Hematopoietic multipotent progenitor cell treated with erythropoietin and hydrocortisone succinate and interleukin-3 and kit ligand, for 17 days (in vitro differentiated cells): ENCODE results near the gene SWSAP1.
"Not testable (repeated sequence)": the region's sequence is repeated elsewhere in the genome, so short reads cannot be mapped to it uniquely, and the experiment has no call there.

Source experiments
- DNase-seq: peaks from one replicate; pipeline ENCODE4 v3.0.0-alpha.2; 2015; ENCODE audit warnings: low spot score

The SWSAP1 gene, protein sequence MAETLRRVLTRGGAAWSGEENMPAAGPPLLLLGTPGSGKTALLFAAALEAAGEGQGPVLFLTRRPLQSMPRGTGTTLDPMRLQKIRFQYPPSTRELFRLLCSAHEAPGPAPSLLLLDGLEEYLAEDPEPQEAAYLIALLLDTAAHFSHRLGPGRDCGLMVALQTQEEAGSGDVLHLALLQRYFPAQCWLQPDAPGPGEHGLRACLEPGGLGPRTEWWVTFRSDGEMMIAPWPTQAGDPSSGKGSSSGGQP

DNA sequence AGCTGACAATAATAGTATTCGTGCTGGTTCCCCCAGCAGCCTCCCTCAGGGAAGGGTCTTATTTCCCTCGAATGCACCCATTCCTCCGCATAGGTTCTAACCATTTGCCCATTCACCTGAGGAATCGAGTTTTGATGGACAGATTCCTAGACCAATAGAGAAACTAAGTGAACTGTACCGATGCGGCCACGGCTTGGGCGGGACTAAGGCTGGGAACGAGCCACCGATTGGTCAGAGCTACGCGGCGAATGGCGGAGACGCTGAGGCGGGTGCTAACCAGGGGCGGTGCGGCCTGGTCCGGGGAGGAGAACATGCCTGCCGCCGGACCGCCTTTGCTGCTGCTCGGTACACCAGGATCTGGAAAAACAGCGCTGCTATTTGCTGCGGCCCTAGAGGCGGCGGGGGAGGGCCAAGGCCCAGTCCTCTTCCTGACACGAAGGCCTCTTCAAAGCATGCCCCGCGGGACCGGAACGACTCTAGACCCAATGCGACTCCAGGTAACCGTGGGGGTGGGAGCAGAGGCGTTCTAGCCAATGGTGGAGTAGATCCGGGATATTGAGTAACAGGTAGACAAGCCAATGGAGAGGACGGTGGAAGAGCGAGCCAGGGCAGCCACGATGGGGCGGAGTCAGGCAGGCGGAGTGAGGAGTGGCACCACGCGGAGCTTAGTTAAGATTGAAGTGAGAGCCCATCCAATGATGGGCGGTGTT lies at the start of gene SWSAP1:
TSS of gene SWSAP1 (plus strand) at position 234 of the 710 bp plus-strand sequence. CDS start at position 249, 15 bp downstream.
- peak; percentile 99 for DNase-seq

DNA sequence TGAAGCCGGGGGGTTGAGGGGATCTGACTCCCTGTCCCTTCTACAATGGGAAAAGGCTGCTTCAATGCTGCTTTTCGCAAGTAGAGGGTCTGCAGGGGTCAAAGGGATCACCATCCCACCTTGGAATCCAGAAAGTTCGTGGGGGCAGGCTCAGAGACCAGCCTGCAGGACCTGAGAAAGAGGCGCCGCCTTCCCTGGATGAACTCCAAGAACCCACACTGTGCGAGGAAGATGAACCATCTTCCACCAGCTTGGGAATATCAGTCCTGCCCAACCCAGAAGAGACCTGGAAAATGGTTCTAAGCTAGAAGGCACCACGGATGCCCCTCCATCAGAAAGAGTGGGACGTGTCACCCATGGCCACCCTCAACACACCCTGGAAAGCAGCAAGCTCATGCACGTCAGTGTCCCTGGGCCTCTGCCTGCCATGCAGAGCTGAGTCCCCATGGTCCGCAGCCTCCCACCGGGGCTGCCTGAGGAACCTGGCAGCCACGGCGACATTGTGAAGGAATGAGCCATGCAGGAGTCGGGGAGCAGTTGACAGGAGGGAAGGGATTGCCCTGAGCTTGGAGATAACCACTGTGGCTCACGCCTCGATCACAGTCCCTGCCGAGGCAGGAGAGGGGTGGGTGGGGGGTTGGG lies 49.6 kb upstream of the SWSAP1 start:
- no peak for DNase-seq

DNA sequence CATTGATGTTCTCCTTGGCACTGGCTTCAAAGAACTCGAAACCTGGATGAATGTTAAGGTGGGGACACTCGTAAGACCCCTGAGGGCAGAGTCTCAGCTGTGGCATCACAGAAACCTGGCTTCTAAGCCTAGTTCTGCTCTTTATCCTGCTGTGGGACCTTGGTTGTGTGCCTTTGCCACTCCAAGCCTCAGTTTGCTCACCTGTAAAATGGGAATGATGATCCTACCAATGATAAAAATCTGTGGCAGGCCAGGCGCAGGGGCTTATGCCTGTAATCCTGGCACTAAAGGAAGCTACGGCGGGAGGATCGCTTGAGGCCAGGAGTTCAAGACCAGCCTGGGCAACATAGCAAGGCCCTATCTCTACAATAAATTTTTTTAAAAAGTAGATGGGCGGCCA lies 48.9 kb upstream of the SWSAP1 start:
- no peak for DNase-seq

DNA sequence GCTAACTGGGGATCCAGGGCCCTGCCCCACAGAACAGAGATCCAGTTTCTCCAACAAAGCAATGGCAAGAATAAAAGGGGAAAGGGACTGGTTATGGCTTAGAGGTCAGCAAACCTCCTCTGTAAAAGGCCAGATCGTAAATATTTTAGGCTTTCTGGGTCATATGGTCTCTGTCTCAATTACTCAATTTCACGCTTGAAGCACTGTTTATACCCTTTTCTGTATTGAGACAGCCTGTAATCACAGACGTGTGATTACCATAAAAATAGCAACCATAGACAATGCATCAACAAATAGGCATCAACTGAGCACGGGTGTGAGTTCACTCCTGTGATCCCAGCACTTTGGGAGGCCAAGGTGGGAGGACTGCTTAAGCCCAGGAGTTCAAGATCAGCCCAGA lies 44.3 kb upstream of the SWSAP1 start:
- no peak for DNase-seq

DNA sequence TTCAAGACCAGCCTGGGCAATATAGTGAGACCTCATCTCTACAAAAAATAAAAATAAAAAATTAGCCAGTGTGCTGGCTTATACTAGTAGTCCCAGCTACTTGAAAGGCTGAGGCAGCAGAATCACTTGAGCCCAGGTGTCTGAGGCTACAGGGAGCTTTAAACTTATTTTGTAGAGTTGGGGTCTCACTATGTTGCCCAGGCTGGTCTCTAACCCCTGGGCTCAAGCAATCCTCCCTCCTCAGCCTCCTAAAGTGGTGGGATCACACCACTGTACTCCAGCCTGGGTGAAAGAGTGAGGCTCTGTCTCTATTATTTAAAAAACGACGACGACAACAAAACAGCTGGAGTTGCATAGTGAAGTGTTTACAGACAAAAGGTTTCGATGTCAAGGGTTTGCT lies 43.0 kb upstream of the SWSAP1 start:
- no peak for DNase-seq

DNA sequence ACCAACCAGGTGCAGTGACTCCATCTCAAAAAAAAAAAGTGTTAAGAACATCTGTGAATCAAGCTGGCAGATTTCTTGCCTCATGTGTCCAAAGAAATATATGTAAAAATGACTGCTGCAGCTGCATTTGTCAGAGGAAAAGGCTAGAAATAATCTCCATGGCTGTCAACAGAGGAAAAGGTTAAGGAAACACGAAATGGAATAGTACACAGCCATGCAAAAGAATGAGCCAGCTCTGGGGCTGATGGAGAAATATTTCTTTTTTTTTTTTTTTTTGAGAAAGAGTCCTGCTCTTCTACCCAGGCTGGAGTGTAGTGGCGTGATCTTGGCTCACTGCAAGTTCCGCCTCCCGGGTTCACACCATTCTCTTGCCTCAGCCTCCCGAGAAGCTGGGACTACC lies 41.6 kb upstream of the SWSAP1 start:
- no peak for DNase-seq

DNA sequence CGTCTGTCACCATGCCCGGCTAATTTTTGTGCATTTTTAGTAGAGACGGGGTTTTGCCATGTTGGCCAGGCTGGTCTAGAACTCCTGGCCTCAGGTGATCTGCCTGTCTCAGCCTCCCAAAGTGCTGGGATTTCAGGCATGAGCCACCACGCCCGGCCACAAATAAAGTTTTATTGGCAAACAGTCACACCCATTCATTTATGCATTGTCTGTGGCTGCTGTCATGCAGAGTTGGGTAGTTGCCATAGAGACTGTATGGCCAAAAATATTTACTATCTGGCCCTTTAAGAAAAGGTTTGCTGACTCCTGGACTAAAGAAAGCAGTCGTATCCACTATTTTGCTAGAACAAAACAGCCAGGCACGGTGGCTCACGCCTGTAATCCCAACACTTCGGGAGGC lies 40.6 kb upstream of the SWSAP1 start:
- not testable (repeated sequence) for DNase-seq

DNA sequence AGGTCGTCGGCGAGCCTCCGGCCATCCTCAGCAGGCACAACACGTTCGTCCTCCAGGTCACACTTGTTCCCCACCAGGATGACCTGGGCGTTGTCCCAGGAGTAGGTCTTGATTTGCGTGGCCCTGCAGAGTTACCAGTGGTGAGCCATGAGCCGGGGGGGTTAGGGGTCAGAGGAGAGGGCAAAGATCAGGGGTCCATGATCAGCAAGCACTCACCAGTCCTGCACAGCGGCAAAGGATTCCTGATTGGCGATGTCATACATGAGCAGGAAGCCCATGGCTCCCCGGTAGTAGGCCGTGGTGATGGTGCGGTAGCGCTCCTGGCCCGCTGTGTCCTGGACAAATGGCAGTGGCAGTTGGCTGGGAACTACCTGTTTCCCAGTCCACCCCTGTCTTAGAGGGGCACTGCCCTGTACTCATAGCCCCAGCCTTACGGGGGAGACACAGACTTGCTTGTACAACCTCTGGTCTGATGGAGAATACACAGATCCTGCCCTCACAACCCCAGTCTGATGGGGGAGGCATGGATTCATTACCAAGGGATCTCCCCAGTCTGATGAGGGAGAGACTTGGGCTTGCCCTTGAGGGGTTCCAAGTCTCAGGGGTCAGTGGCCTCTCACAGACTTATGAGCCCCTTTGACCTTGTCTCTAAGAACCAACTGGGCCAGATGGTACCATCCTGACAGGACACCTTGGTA lies 38.9 kb upstream of the SWSAP1 start:
- DNase-seq, result no peak

DNA sequence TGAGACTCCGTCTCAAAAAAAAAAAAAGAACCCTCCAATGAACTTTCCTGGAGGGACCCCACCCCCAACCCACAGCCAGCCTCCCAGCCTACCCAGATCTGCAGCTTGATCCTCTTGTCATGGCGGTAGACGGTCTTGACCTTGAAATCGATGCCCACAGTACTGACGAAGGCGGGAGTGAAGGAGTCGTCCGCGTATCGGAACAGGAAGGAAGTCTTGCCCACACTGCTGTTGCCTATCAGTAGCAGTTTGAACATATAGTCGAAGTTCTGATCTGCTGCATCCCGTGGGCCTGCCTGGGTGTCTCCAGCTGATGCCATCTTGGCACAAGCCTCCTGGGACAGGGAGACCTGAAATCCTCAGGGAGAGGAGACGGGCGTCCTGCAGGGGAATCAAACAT lies 37.4 kb upstream of the SWSAP1 start:
- no peak for DNase-seq

DNA sequence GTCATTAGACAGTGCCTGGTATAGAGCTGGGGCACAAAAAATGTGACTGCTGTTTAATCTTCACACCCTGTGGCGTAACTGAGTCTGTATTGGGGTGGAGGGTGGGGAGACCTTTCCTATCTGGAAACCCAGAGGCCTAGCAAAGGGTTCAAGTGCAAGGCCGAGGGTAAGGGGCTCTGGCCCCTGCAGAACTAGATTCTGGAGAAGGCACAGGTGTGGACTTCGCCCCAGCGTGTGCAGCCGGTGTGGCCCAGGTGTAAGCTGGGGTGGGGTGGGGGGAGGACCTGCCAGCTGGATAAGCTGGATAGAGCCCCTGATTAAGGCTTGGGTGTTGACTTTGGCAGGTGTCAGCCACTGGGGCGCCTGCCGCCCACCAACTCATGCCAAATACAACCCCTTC lies 36.3 kb upstream of the SWSAP1 start:
- no peak for DNase-seq

DNA sequence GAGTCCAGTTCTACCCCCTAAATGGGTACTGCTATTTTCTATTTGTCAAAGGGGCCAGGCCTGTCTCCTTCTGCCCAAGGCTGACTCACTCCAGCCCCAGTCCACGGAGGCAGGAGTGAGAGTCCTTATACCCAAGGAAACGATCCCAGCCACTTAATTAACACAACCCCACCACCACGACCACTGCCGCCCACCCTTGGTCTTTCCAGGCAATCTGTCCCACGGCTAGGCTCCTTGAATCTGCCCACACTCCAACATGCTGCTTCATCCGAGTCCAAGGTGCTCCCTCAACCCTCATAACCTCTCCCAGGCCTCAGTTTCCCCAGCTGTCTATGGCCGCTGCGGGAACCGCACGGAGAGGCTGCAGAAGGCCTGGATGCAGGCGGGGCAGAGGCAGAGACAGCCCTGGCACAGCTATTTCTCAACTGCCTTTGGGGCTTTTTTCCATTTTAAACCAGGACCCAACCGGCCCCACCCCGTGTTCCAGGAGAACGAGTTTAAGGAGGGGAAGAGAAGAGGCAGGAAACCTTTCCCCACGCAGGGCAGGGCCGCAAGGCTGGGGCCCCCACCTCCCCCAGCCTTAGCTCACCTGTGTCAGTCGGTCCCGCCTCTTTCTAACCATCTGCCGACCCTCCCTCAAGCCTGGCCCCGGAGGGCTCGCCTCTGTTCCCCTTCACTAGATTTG lies 35.8 kb upstream of the SWSAP1 start:
- DNase-seq, result no peak

DNA sequence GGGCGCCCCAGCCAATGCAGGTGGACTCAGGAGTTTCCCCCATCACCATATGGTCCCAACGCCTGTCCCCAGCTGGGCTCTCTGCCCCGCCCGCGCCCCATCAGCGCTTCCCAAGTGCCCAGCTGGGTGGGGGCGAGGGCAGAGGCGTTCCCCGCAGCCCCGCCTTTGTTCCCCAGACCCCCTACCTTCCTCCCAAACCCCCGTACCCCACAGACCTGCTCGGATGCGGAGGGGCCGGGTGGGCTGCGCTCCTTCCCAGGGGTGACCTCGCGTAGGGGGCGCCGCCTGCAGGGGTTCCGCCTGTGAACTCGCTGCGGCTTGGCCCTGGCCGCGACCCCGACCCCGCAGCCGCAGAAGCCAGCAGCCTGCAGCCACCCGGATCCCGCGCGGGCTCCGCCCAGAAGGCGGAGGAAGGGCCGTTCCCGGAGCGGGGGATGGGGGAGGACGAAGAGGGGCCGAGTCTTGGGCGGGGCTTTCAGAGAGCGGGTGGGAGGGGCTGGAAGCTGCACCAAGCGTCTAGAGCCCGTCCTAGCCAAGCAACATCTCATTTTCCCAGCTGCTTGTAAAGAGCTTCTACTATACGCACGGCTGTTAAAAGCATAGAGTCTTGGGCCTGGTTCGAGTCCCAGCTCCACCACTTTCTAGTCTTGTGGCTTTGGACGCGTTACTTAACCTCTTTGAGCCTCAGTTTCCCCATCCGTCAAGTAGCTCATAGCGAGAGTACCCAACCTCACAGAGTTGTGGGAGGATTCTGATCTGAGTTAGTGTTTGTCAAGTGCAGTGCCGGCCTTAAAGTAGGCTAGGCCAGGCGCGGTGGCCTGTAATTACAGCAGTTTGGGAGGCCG lies 35.0 kb upstream of the SWSAP1 start, which contains the start of gene RAB3D:
TSS of gene RAB3D (minus strand) at position 404 of the 845 bp plus-strand sequence. CDS start 2,258 bp downstream, outside the sequence.
- DNase-seq, result no peak

DNA sequence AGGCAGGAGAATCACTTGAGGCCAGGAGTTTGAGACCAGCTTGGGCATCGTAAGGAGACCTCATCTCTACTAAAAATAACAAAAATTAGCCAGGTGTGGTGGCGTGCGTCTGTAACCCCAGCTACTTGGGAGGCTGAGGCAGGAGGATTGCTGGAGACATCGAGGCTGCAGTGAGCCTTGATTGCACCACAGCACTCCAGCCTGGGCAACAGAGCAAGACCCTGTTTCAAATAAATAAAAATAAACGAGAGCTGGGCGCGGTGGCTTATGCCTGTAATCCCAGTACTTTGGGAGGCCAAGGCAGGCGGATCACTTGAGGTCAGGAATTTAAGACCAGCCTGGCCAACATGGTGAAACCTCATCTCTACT lies 34.4 kb upstream of the SWSAP1 start:
- not testable (repeated sequence) for DNase-seq

DNA sequence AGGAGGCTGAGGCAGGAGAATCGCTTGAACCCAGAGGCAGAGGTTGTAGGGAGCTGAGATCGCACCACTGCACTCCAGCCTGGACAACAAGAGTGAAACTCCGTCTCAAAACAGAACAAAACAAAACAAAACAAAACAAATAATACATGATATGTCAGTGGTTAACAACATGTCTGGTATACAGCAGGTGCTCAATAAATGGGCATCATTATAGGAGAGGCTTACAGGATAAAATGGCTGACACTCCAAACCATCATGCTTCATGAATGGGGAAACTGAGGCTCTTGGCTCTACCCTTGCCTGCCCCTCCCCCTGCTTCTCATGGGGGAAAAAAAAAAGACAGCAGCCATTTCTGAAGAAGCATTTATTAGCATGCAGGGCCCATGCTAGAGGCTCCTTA lies 32.0 kb upstream of the SWSAP1 start:
- no peak for DNase-seq

DNA sequence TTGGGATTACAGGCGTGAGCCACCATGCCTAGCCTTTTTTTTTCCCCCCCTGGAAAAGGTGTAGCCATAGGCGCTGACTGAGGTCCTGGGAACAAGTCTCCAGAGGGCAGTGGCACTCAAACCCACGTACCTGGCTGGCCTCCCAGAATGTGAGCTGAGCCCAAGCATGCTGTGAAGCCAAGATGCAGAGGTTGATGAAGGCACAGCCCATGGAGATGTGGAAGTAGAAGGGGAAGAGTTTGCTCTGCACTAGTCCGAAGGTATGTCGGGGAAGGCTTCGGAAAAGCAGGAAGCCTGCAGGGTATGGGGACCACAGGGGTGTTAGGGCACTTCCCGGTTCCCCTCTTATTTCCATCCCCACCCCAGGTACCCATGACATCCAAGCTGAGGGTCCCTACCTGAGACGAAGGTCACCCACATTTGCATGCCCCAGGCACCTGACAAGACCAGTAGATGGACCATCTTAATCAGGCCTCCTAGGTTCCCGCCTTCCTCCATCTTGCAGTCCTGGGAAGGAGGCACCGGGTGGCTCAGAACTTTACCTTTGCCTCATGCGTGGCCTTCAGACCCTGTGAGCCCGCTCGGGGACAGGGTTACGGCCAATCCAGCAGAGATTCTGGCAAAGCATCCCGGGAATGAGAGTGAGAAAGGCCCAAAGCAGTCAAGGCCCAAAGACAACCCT lies 29.2 kb upstream of the SWSAP1 start:
- no peak for DNase-seq

DNA sequence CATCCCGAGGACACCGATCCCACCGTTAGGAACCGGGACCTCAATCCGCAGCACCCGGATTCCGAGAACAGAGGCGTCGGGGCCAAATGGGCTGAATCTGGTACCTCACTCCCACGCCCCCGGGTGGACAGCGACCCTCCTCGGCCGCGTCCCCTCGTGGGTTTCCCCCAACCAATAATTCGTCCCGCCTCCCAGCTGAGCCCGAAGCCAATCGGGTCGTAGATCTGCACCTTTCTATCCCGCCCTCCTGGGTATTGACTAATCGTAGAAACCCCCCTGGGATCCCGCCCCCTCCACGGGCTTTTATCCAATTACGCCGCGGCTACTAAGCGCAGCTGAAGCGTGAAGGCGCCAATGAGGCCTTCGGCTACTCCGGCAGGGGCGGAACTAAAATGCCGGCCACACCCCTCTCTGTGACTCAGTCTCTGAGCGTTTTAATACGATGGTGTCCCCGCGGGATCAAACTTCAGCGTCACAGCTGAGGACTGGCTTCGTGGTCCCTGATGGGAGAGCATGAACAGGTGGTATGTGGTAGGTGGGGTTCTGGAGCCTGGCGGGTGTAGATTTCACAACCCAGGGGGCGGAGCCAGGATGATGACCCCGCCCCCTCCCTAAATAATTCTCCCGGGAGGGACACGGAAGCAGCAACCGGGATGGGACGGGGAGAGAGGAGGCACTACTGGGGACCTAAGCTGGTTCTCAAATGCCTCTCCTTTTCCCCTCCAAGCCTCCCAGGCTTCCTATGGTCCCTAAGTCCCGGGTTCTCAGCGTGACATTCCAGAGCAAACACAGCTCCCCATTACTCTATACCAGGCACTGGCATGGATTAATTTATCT lies 28.1 kb upstream of the SWSAP1 start, which contains the start of the genes CCDC159 and TMEM205:
TSS of gene CCDC159 (plus strand) at position 416 of the 837 bp plus-strand sequence. CDS start at position 504, 88 bp downstream.
TSS of gene TMEM205 (minus strand) at position 165 of the 837 bp plus-strand sequence. CDS start 649 bp downstream, outside the sequence.
- peak; percentile 97 for DNase-seq

DNA sequence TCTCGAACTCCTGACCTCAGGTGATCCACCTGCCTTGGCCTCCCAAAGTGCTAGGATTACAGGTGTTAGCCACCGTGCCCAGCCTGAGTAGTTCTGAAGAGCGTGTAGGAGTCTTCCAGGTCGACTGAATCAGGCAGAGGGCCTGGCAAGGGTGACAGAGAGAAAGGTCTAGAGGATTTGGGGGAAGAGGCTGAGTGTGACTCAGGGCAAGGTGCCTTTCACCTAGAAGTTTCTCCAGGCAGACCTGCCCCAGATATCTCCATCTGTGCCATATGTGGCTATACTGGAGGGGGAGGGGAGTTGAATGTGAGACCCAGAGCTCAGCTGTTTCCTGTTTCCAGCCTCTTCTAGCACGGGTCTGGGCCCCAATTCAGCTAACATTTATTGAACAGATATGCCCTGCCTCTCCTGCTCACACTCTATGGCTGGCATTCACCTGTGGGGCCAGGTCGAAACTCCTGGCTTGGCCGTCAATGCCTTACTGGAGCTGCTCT lies 26.9 kb upstream of the SWSAP1 start:
- no peak for DNase-seq

DNA sequence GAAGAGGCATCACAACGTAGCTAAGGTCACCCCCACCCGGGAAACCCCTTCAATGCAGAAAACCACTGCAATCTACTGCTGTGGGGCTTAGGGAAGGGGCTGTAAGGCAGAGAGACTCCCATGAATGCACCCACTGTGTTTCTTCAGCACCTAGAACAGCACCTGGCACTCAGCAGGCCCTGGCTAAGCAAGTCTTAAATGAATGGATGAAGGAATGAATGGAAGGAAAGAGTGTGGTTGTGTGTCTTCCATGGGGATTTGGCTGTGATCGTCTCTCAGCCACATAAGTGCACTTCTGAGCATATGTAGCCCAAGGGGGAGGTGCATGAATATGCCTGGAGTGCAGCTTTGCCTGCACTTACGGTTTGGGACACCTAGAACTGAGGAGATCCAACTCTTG lies 25.3 kb upstream of the SWSAP1 start:
- no peak for DNase-seq

DNA sequence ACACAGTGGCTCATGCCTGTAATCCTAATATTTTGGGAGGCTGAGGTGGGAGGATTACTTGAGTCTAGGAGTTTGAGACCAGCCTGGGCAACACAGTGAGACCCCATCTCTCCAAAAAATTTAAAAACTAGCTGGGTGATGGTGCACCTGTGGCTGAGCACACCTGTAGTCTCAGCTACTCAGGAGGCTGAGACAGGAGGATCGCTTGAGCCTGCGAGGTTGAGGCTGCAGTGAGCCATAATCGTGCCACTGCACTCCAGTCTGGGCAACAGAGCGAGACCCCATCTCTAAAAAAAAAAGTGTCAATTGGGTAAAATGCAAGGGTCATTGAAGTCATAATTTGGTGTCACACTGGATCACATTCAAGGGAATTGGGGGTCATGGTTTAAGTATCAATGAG lies 20.4 kb upstream of the SWSAP1 start:
- not testable (repeated sequence) for DNase-seq
